Psoas muscle (tissue), 8 donors: ENCODE measurements around the gene GABRG2. TPM values are rescaled to one million over a fixed set of nuclear protein-coding genes. Genes with fewer than 3 reads are reported as not detected.

Source experiments
- ATAC-seq, 4 donors: fragments of 200-7000 bp; cut with Tn5 transposase; one replicate each; pipeline ENCODE4 v1.9.1; 2020; ENCODE audit warnings: moderate library complexity in 3 of 4, mild to moderate bottlenecking in 2 of 4
- DNase-seq, 2 donors: peaks; one replicate each; pipeline ENCODE4 v3.0.0-alpha.2; 2020
- H3K27ac ChIP-seq: fragments of 200-600 bp; one replicate; pipeline ENCODE4 v1.8.0; 2022
- H3K27me3 ChIP-seq, 3 donors: fragments of 200-600 bp in 1 of 3; one replicate each; pipeline versions ENCODE4 v1.6.1 to v1.8.0; 2013 to 2022; ENCODE audit warnings: low read length in 2 of 3, mild to moderate bottlenecking in 2 of 3, moderate library complexity in 1 of 3; ENCODE audit not compliant: insufficient read depth in 3 of 3
- H3K36me3 ChIP-seq, 2 donors: fragments of 200-600 bp in 1 of 2; one replicate each; pipeline versions ENCODE4 v1.6.1 to v1.8.0; 2013 to 2022; ENCODE audit warnings: low read depth in 1 of 2, mild to moderate bottlenecking in 1 of 2, moderate library complexity in 1 of 2; ENCODE audit not compliant: insufficient read depth in 1 of 2
- H3K4me1 ChIP-seq: fragments of 200-600 bp; one replicate; pipeline ENCODE4 v1.8.0; 2022
- H3K4me3 ChIP-seq: fragments of 200-600 bp; one replicate; pipeline ENCODE4 v1.8.0; 2022; ENCODE audit warnings: mild to moderate bottlenecking
- H3K9me3 ChIP-seq: fragments of 200-600 bp; one replicate; pipeline ENCODE4 v1.8.0; 2022
- CTCF ChIP-seq: fragments of 200-600 bp; IDR thresholded peaks from one replicate; pipeline ENCODE4 v1.8.0; 2022; ENCODE audit warnings: antibody characterized with exemption
- WGBS, 3 donors: extraction: QIAGEN DNeasy Blood & Tissue Kit; methylation state at CpG; one replicate each; pipeline versions ENCODE4 v1.1.6 to v1.1.7; 2013; 5-methylcytosine and 5-hydroxymethylcytosine counted together
- intact Hi-C, 2 donors: fragments of 100-400 bp; cut with DNase I; formaldehyde crosslinking; loops; one replicate each; pipeline versions ENCODE4 v1.11.0 to v1.14.2; 2022
- polyA plus RNA-seq, 3 donors: library from polyadenylated mRNA; stranded (reverse); fragments of 200-250 nt; gene quantifications; one replicate each; pipeline ENCODE4 v1.2.3, GENCODE V29; 2013
- total RNA-seq, 4 donors: library from RNA; stranded (reverse); fragmentation: NEBNext Ultra II Directional in 2 of 4; extraction: Animal tissue kit (Norgen Biotek cat#: 25700) in 2 of 4; gene quantifications; one replicate each; pipeline versions ENCODE4 v1.2.1 to v1.2.4, GENCODE V29; 2021 to 2023
- donor health status: healthy with polysubstance abuse.
- donor health status: DM: no; HTN: no; CAD: no; lungs with moderate emphysema.
- donor health status: Bipolar disorder and iron deficiency.
- donor health status: healthy.
- donor health status: DM: yes; HTN: yes; CAD: no.
- donor health status: DM: no; HTN: no; CAD: no.
- donor health status: DM: no; HTN: no; CAD: no.
- donor health status: DM: yes; HTN: yes; CAD: no.

The GABRG2 gene
- total and polyA plus RNA-seq, 7 donors = 0.03 TPM; not detected in 6

GRCh38 chr5:162119801-162120200, 52.2 kb downstream of the GABRG2 start:
- no peak for ATAC-seq
- no peaks in the 10 kb centered on the region for H3K36me3 ChIP-seq
- no peaks in the 10 kb centered on the region for H3K4me1 ChIP-seq
- no peak for TF ChIP-seq CTCF
- H3K27ac ChIP-seq = no peak overlapping the region
- H3K27me3 ChIP-seq = peaks cover 0 to 2% (median 0%) of the 10 kb centered on the region in 3 donors
- no peak for DNase-seq
- intact Hi-C loops = no loop called here
- H3K9me3 ChIP-seq = no peaks in the 10 kb centered on the region
- H3K4me3 ChIP-seq = no peak overlapping the region
- WGBS, 3 donors = 69 to 76% (median 74%) methylated on average over 3 of the region's 3 CpGs

DNA sequence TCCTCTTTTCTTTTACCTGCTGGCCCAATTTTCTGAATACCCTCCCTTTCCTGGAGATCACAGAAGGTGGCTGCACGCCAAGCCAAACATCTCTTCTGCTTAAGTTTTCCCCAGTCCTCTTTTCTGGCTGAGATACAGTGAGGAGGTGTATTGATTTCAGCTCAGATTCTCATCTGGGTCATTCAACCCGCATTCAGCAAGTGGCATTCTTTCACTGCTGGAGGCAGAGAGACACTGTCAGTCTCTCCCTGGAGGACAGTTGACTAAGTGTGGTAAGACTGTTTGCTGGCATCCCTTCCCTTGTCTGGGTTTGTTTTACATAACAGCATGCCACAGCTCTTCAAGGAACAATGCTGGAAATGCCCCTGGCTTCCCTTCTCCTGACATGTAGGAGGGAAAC, 60.5 kb downstream of the GABRG2 start:
- no peak for TF ChIP-seq CTCF
- Histone ChIP-seq H3K4me1 (no peaks in the 10 kb centered on the region), H3K27me3 (no peaks in the 10 kb centered on the region), H3K36me3 (no peaks in the 10 kb centered on the region), H3K27ac (no peak overlapping the region), H3K4me3 (no peak overlapping the region), H3K9me3 (no peaks in the 10 kb centered on the region)
- WGBS, 3 donors = 20 to 25% (median 22%) methylated on average over 2 of the region's 2 CpGs
- DNase-seq (no peak), ATAC-seq (no peak)
- intact Hi-C loops = no loop called here

DNA sequence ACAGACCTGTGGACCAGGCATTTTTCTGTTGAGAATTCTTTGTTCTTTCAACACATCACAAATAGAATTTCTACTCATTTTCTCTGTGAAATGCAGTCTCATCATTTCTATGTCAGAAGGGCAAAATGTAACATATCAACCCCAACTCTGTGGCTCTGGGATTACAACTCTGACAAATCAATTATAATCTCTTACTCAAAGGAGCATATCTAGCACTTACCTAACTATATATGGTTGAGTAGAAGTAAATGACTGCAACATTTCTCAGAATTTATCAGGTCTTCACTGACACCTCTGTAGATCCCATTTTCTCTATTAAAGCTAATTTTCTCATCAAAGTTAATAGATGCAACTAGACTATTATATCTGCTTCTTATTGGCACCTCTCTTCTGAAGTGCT, 64.8 kb downstream of the GABRG2 start:
- H3K27ac ChIP-seq = no peak overlapping the region
- no peak for TF ChIP-seq CTCF
- no peaks in the 10 kb centered on the region for H3K27me3 ChIP-seq
- DNase-seq = no peak
- intact Hi-C loops = no loop called here
- ATAC-seq = no peak
- no peaks in the 10 kb centered on the region for H3K36me3 ChIP-seq
- H3K4me3 ChIP-seq = no peak overlapping the region
- no peaks in the 10 kb centered on the region for H3K4me1 ChIP-seq
- H3K9me3 ChIP-seq = no peaks in the 10 kb centered on the region

DNA sequence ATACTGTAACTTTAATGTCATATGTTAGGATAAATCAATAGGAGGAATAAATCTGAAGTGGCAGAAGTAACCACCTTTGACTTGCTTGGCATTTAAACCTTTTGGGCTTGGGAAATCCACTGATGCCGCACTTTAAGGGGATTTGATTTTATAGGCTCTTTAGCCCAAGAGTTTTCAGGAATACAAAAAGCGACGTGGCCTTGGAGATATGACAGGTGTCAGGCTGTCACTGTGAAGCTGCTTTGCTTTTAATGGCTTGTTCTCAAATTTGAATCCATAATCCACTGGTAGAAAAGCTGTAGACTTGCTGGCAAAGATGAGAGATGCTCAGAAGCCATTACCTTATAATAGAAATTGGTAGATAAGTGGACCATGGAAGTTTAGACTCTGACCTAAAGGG, 71.6 kb downstream of the GABRG2 start:
- TF ChIP-seq CTCF = no peak
- Histone ChIP-seq H3K36me3 (no peaks in the 10 kb centered on the region), H3K4me3 (no peak overlapping the region), H3K27ac (no peak overlapping the region), H3K4me1 (no peaks in the 10 kb centered on the region), H3K27me3 (no peaks in the 10 kb centered on the region), H3K9me3 (no peaks in the 10 kb centered on the region)
- WGBS, 3 donors = 57 to 68% (median 67%) methylated on average over 3 of the region's 3 CpGs
- DNase-seq (no peak), ATAC-seq (no peak)
- intact Hi-C loops = no loop called here

GRCh38 chr5:162154242-162154641, 86.7 kb downstream of the GABRG2 start:
- no peak overlapping the region for H3K4me3 ChIP-seq
- no peaks in the 10 kb centered on the region for H3K4me1 ChIP-seq
- TF ChIP-seq CTCF = no peak
- H3K27ac ChIP-seq = no peak overlapping the region
- H3K27me3 ChIP-seq = no peaks in the 10 kb centered on the region
- intact Hi-C loops = no loop called here
- no peaks in the 10 kb centered on the region for H3K36me3 ChIP-seq
- WGBS, 3 donors = 90 to 93% (median 91%) methylated on average over 1 of the region's 1 CpG
- ATAC-seq (no peak), DNase-seq (no peak)
- no peaks in the 10 kb centered on the region for H3K9me3 ChIP-seq
